ENCODE data around the gene NSD2. TPM values are rescaled to one million over a fixed set of nuclear protein-coding genes. Genes with fewer than 3 reads are reported as not detected.

The NSD2 gene
- total RNA-seq, 1 donor from 2014 or later = 66.4 TPM

- no peak for TF ChIP-seq CTCF (IDR thresholded peaks at IDR 0.05)
- H3K27me3 Mint-ChIP-seq (ENCODE audit: unreplicated experiment) = no peaks in the 10 kb centered on the region
- peaks cover 7% of the 10 kb centered on the region for H3K36me3 Mint-ChIP-seq (ENCODE audit: unreplicated experiment)
- no peak for DNase-seq (ENCODE audit: extremely low spot score, unreplicated experiment)
- H3K27ac Mint-ChIP-seq (ENCODE audit: unreplicated experiment) = peak overlapping the region; percentile 53
- H3K4me1 Mint-ChIP-seq (ENCODE audit: unreplicated experiment) = peaks cover 15% of the 10 kb centered on the region
- no peaks in the 10 kb centered on the region for H3K9me3 Mint-ChIP-seq (ENCODE audit: unreplicated experiment)
- H3K4me3 Mint-ChIP-seq (ENCODE audit: unreplicated experiment) = no peak overlapping the region
Measured at GRCh38 chr4:1896658-1896991, 25.4 kb downstream of the NSD2 start.

- Mint-ChIP-seq H3K4me3 (ENCODE audit: unreplicated experiment) (no peak overlapping the region), H3K36me3 (ENCODE audit: unreplicated experiment) (peaks cover 7% of the 10 kb centered on the region)
- DNase-seq (ENCODE audit: extremely low spot score, unreplicated experiment) = no peak
Measured at GRCh38 chr4:1898007-1898406, 26.8 kb downstream of the NSD2 start.

GRCh38 chr4:1898681-1899080 lies 27.5 kb downstream of the NSD2 start:
- Mint-ChIP-seq H3K9me3 (ENCODE audit: unreplicated experiment) (no peaks in the 10 kb centered on the region), H3K36me3 (ENCODE audit: unreplicated experiment) (peaks cover 12% of the 10 kb centered on the region), H3K4me3 (ENCODE audit: unreplicated experiment) (no peak overlapping the region), H3K27me3 (ENCODE audit: unreplicated experiment) (no peaks in the 10 kb centered on the region), H3K27ac (ENCODE audit: unreplicated experiment) (peak overlapping the region; percentile 79), H3K4me1 (ENCODE audit: unreplicated experiment) (peaks cover 15% of the 10 kb centered on the region)
- no peak for DNase-seq (ENCODE audit: extremely low spot score, unreplicated experiment)
- no peak for TF ChIP-seq CTCF (IDR thresholded peaks at IDR 0.05)

More at GRCh38 chr4:1898007-1898406, 26.8 kb downstream of the NSD2 start:
- no peak for TF ChIP-seq CTCF (IDR thresholded peaks at IDR 0.05)
- Mint-ChIP-seq H3K27ac (ENCODE audit: unreplicated experiment) (no peak overlapping the region), H3K4me1 (ENCODE audit: unreplicated experiment) (peaks cover 15% of the 10 kb centered on the region), H3K9me3 (ENCODE audit: unreplicated experiment) (no peaks in the 10 kb centered on the region), H3K27me3 (ENCODE audit: unreplicated experiment) (no peaks in the 10 kb centered on the region)

GRCh38 chr4:1899149-1900086 lies 28.2 kb downstream of the NSD2 start:
- no peak overlapping the region for H3K4me3 Mint-ChIP-seq (ENCODE audit: unreplicated experiment)
- peak; percentile 88 for TF ChIP-seq CTCF (IDR thresholded peaks at IDR 0.05)
- H3K27ac Mint-ChIP-seq (ENCODE audit: unreplicated experiment) = peak overlapping the region; percentile 79

GRCh38 chr4:1900087-1900433 lies 28.9 kb downstream of the NSD2 start:
- Mint-ChIP-seq H3K27me3 (ENCODE audit: unreplicated experiment) (no peaks in the 10 kb centered on the region), H3K4me1 (ENCODE audit: unreplicated experiment) (peaks cover 12% of the 10 kb centered on the region), H3K4me3 (ENCODE audit: unreplicated experiment) (no peak overlapping the region), H3K9me3 (ENCODE audit: unreplicated experiment) (no peaks in the 10 kb centered on the region), H3K27ac (ENCODE audit: unreplicated experiment) (no peak overlapping the region), H3K36me3 (ENCODE audit: unreplicated experiment) (peaks cover 16% of the 10 kb centered on the region)
- no peak for TF ChIP-seq CTCF (IDR thresholded peaks at IDR 0.05)
- DNase-seq (ENCODE audit: extremely low spot score, unreplicated experiment) = no peak

More at GRCh38 chr4:1899149-1900086, 28.2 kb downstream of the NSD2 start:
- H3K4me1 Mint-ChIP-seq (ENCODE audit: unreplicated experiment) = peaks cover 15% of the 10 kb centered on the region
- peak; percentile 87 for DNase-seq (ENCODE audit: extremely low spot score, unreplicated experiment)
- no peaks in the 10 kb centered on the region for H3K9me3 Mint-ChIP-seq (ENCODE audit: unreplicated experiment)
- H3K36me3 Mint-ChIP-seq (ENCODE audit: unreplicated experiment) = peaks cover 12% of the 10 kb centered on the region
- no peaks in the 10 kb centered on the region for H3K27me3 Mint-ChIP-seq (ENCODE audit: unreplicated experiment)
